HG02798 (cell line): ENCODE measurements around the gene AQP12B.
"Not testable (repeated sequence)": the region's sequence is repeated elsewhere in the genome, so short reads cannot be mapped to it uniquely, and the experiment has no call there.

Experiments used
- ATAC-seq: cut with Tn5 transposase; IDR thresholded peaks from one replicate; pipeline ENCODE4 v1.9.1; 2021; ENCODE audit warnings: mild to moderate bottlenecking; ENCODE audit not compliant: unreplicated experiment, poor library complexity

AQP12B gene

DNA sequence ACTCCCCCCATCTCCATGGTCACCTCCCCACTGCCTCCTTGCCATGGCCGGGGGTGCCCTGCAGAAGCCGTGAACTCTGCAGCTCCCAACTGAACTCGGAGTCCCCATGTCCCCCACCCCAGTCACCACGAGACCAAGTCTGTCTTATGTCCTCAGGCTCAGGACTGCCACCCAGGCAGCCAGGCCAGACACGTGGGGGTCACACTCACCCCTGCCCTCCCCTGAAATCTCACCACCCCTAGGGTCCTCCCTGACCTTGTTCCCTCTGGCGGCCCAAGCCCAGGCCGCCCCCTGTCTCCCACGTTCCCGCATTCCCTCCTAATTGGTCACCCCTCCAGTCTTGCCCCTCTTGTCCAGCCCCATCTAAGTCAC lies 19.9 kb upstream of the AQP12B start:
- no peak for ATAC-seq

DNA sequence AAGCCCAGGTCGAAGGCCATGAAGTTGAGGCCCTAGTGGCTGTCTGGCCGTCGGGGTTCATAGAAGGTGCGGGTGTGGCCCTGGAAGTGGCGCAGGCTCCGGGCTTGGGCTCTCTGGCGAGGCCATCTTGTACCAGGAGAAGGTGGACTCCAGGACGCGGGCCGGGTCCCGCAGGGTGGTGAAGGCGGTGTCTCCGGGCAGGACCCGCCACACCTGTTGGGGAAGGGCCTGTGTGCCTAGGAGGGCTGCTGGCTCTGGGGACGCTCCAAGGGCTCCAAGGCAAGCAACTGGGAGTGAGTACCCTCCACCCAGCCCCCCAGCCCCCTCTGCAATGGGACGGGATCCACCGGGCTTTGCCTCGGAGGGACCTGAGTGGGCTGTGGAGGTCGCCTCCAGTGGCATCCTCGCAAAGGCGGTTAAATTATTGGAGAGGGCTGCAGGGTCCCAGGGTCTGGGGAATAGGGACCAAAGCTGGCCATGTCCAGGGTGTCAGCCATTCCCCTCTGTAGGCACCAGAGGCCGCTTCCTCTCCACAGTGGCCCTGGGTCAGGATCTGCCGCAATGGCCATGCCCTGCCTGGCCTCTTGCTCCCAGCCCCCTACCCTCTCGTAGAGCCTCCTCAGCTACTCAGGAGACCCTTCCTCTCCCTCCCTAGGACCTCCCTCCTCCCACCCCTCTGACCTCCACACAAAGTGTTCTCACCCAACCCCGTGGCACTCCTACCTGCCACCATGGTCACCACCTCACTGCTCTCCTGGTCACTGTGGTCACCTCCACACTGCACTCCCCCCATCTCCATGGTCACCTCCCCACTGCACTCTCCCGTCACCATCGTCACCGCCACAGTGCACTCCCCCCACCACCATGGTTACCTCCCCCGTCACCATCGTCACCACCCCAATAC lies 19.3 kb upstream of the AQP12B start:
- no peak for ATAC-seq

DNA sequence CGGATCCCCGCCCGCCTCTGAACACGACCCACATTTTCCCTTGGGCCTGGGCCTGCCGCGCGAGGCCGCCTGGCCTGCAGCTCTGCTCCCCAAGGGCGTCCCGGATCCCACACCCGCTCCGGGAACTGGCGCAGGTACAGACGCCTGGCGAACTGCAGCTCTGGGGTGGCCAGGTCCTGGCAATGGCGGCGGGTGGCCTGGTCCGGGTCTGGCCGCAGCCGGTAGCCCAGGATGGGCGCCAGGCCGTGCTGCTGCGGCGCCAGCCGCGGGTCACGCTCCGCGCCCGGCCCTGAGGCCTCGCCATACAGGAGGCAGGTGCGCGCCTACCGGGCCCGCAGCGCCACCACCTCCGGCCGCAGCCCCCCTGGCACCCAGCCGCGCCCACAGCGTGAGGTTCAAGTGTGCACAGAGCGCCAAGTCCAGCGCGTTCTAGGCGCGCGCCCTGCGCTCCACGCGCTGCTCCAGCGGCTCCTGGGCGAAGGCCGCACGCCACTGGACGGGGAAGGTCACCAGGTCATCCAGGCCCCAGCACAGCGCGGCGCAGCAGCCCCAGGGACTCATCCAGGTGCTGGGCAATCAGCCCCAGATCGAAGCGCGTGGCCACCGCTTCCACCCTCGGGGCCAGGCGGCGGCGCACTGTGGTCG lies 18.5 kb upstream of the AQP12B start:
- no peak for ATAC-seq

DNA sequence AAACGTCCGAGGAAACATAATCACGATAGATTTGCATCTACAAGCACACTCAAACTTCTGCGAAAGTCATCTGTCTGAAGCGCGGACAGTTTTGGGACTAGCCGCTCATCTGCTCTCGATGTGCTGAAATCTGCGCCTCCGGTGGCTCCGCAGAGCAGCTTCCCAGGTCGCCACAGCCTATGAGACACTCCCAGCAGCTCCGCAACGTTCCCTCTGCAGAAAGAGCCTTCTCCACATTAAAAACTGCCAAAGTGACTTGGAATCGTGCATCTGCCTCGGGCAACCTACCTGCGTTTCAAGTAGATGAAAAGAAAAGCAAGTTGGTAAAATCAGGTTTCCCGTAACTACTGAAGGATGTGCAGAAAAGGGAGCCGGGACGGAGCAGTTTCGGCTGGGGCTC lies 17.9 kb upstream of the AQP12B start:
- not testable (repeated sequence) for ATAC-seq

DNA sequence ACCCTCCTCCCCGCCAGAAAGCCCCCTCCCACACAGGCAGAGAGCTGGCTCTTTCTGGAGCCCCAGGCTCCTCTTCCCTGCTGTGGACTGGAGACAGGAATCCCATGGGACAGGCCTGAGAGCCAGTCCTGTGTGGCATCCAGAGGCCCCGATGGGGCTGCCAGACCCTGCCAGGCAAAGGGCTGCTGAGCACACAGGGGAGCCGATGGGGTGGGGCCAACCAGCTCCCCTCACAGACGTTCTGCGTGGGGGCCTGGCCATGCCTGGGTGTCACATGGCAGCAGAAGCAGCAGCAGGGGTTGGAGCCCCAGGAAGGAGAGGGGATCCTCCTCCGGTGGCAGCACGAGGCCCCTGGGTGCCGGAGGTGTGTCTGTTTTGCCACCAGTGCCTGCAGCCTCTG lies 17.1 kb upstream of the AQP12B start:
- not testable (repeated sequence) for ATAC-seq

DNA sequence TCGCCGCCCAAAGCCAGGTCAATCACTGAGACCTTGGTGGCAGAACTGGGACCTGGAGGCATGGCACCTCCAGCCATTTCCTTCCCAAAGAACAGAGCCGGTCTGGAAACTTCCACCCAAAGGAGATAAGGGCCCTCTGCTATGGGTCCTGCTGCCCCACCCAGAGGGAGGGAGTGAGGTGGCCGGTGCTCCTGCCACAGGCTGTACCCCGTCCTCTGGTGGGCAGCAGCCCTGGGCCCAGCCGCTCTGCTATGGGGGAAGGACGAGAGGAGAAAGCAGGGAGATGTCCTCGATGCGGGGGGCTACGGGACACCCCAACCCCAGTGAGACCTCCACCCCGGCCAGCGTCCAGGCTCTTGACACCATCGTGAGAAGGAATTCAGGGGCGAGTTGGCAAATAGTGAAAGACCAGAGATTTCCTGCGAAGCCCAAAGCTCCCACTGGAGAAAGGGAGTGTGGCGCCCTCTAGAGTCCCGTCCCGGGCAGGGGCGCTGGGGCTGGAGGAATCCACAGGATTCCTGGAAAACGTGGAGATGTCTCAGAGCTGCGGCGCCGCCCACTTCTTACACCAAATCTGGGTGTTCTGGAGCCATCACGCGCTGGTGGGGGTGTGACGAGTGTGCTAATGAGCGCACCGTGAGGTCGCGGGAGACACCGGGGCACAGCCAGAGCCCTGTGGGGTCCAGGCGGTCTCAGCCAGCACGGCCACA lies 16.3 kb upstream of the AQP12B start:
- not testable (repeated sequence) for ATAC-seq

DNA sequence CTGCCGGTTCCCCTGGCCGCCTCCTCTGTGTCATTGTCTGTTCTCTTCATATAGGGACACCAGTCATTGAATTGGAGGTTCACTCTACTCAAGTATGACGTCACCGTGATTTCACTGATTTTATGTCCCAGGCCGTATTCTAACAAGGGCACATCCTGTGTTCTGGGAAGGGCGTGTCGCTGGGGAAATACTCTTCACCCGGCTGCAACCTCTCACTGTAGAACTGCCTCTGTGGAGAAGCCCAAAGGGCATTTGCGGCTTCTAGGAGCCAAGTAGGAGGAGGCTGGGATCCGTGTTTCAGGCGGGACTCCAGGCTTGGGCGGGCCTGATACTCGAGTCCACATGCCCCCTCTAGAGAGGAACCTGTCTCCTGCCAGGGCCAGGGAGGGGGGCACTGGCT lies 13.8 kb upstream of the AQP12B start:
- not testable (repeated sequence) for ATAC-seq

DNA sequence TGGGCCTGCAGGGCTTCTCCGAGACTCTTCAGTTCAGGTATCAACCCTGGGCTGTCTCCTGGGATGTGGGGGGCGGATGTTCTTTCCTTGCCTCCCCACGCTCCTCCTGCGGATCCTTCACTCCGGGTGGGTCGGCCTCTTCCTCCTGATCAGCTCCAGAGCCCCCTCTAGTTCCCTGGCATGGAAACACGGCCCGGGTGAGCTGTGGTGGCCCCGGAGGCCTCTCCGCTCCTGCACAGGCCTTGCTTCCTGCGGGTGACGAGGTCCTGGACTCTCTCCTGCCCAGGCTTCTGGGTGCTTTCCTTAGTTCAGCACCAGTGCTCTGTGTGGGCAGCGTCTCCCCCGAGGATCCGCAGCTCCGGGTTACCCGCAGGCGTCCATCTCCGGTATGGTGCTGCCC lies 12.9 kb upstream of the AQP12B start:
- not testable (repeated sequence) for ATAC-seq

DNA sequence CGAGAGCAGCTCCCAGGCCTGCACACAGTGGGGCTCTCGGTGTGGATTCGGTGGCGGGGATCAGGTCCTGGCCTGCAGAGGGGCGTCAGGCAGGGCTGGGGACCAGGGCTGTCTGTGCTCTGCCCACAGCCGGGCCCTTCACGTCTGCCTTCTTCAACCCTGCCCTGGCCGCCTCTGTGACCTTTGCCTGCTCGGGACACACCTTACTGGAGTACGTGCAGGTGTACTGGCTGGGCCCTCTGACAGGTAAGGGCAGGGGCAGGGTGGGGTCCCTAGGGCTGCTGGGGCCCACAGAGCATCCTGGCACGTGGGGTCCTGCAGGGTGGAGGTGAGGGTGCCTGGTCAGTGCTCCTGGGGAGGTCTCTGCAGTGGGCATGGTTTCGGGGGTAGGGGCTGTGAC lies 11.6 kb upstream of the AQP12B start:
- not testable (repeated sequence) for ATAC-seq

DNA sequence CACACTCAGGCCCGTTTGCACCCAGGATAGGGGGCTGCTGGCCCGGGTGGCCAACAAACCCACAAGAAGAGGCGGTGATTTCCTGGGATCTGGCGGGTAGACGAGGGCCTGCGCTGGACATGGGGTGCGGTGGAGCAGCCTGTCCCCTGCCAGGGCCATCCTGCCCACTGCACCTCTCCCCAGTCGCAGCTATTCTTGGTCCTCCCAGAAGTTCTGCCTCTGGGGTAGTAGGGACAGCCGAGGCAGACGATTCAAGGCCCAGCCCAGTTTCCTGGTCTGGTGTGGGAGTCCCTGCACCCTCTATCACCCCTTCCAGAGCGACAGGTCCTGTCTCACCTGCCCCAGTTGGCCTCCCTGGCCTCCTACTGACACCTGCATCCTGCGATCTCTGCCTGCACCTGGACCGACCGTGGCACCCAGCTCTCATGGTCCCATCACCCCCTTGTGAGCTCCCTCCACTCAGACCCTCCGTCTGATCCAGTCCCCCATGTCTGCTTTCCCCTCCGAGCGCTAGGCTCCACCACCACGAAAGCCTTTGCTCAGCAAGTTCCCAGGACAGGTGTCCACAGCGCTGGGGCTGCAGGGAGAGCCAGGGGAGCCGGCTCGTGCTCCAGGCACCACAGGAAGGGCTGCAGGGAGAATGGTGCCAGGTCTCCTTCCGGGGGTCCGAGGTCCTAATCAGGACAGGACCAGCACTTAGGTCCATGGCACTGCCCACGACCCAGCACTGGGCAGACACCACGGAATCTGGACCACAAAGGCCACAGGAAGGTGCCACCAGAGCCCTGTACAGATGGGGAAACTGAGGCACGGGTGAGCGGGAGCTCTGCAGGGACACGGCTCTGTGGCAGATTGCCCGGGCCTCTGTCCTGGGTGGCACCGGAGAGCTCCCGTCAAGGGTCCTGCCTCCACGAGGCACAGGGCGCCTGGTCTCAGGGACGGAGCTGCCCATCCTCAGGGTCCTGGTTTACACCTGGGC lies 10.2 kb upstream of the AQP12B start:
- ATAC-seq = not testable (repeated sequence)

DNA sequence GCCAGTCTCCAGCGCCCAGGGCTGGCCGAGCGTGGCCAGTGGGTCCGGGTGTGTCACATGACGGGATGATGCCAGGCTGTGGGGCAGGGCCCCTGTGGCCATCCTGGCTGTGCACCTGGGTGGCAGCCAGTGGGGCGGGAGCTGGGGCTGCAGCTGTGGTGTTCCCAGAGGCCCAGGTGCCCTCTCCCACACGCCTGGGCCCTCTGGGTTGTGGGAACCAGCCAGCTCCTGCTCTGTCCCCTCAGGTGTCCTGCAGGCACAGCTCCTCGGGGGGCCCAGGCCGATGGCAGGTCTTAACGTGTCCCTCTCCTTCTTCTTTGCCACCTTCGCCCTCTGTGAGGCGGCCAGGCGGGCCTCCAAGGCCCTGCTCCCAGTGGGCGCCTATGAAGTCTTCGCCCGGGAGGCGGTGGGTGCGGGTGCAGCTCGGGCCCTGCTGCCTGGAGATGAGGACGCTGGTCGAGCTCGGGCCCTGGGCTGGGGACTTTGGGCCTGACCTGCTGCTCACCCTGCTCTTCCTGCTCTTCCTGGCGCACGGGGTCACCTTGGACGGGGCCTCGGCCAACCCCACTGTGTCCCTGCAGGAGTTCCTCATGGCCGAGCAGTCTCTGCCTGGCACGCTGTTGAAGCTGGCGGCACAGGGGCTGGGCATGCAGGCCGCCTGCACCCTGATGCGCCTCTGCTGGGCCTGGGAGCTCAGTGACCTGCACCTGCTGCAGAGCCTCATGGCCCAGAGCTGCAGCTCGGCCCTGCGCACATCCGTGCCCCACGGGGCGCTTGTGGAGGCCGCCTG lies 9.1 kb upstream of the AQP12B start, which contains the start of gene AQP12A:
Gene AQP12A, plus strand, starts transcription at position 236 of the 790 bp plus-strand sequence. Its CDS starts 48 bp downstream, at position 284.
- ATAC-seq = not testable (repeated sequence)

DNA sequence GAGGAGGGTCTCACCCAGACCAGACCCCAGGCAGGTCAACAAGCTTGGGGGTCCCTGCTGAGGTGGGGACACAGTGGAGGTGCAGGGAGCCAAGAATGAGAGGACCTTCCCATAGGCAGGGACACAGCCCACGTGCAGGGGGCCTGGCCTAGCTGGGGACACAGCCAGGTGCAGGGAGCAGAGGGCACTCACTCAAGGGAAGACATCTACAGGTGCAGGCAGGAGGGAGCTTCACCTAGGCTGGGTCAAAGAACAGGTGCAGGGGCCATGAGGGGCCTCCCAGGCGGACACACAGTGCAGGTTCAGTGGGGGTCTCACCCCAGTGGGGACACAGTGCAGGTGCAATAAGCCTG lies 8.4 kb upstream of the AQP12B start:
- ATAC-seq = not testable (repeated sequence)

DNA sequence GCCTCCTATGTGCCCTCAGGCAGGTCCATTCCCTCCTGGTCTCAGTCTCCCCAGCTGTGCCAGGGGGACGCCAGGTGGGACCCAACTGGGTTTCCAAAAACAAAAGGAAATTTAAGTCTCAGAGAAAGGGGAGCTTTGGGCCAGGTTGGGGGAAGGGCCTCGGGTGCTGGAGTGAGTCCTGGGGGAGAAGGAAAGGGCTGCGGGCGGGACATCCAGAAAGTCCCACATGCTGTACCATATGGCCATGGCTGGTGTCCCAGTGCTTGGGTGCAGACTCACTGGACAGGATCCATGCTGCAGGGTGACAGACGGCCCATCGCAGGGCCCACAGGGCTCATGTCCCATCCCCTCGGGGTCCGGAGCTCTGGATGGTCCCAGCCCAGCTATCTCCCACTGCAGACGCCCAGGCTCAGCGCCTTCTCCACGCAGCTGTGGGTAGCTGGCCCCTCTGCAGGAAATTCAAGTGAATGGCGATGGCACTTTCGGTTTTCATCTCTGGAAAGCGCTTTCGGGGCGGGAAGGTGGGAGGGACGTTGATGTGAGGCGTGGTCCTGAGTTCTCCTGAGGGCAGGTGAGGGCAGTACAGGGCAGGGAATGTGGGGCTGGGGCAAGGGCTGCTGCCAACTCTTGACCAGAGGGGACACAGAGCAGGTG lies 7.9 kb upstream of the AQP12B start:
- ATAC-seq = not testable (repeated sequence)

DNA sequence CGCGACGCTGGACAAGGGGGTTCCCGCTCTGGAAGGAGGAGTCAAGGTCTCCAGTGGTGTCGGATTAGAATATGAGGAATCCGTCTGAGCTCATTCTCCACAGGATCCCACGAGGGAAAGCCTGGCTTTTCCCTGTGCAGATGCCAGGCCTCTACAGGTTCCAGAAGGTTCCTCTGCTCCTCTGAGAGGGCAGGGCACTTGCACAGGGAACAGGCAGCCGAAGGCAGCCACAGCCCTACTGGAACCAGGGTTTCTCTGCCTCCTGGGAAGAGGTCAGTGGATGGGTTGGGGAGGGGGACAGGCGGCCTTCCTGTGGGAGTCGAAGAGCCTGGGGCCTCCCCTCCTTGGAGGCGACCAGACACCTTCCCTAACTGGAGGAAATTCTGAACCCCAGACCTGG lies 7.3 kb upstream of the AQP12B start:
- no peak for ATAC-seq

DNA sequence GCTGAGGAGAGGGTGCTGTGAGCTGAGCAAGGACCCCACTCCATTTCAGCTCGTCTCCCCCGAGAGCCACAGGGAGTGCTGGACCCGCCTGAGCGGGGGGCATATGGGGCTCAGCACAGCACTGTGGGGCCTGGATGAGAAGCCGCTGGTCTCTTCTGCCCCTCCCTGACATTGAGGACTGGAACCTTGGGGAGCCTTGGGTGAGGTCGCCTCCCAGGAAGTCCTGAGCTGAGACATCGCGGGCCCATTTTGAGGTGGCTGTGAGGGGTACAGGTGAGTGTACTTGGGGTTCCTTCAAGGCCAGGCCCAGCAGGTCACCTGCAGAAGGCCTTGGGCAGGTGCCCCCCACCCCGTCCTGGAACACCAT lies 5.9 kb upstream of the AQP12B start:
- no peak for ATAC-seq

DNA sequence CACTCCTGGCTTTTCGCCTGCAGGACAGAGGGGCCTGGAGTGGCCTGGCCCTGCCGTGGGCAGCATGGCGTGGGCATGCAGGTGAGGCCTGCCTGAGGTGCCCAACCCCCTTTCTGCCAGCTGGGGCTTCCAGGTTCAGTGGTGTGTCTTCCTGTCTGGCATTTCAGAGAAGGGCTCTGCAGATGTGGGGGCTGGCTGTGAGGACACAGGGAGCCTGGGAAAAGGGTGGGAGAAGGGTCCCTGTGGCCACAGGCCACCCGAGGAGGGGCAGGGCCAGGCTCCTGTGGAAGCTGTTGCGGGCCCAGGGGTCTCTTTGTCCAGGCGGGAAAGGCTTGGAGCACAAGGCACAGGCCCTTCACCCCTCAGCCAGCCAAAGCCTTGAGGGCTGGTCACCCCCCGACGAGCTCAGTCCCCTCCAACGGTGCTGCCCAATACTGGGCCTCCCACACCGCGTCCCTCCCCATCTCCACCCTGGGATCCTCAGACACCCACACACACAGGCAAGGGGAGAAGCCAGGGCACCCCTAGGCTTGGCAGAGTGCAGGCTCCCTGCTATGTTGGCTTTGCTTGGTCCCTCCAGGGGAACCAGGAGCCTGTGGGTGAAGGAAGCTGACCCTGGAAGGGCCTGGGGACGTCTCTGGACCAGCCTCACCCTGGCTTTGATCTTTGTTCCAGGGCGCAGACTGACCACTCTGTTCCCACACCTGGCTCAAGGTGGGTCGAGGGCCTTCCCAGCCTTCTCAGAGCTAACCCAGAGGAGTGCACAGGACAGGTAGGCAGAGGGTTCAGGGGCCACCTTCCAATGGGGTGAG lies 5.3 kb upstream of the AQP12B start:
- no peak for ATAC-seq

DNA sequence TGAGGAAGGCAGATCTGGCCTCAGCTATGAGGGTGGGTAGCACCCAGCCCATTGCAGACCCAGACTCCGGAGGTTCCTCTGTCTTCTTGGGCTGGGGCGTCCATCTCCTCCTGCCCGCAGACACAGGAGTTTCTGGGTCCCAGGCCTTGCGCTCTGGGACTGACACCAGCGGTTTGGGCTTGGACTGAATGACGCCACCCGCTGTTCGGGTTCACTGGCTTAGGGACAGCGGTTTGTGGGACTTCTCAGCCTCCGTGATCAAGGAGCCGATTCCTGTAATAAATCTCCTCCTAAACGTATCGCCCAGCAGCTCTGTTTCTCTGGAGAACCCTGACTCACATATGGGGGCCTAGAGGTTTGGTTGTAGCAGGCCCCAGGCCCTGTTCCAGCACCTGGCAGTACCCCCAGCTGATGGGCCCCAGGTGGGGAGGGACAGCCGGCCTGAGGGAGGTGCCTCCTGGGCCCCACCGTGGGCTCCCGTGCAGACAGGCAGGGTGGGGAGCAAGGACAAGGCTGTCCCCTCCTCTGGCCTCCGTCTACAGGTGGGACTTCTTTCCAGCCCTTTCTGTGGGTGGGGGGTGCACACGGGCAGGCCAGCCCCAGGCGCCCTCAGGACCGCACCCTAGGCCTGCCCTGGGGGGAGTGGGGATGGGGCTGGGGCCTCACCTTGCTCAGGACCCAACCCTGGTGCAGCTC lies 4.5 kb upstream of the AQP12B start:
- ATAC-seq = no peak
